Stimulated activated CD4-positive, alpha-beta T cell treated with anti-CD3 and anti-CD28 coated beads, Interleukin-1b, Interleukin-23, amount 100 ng/mL, for 24 hours (primary cell): ENCODE data around the gene KLHL17.

Experiments used
- DNase-seq, 4 experiments: peaks; one replicate each; pipeline ENCODE4 v3.0.0-alpha.2; 2020; ENCODE audit warnings: low read depth in 4 of 4, low spot score in 1 of 4

Gene KLHL17

GRCh38 chr1:950268-950667 is 10.1 kb upstream of the KLHL17 start:
- no peak for DNase-seq

- no peak for DNase-seq
Measured at GRCh38 chr1:950881-951280, 9.5 kb upstream of the KLHL17 start.

GRCh38 chr1:951364-951763 is 9.0 kb upstream of the KLHL17 start:
- DNase-seq: no peak

- no peak for DNase-seq
Measured at GRCh38 chr1:952201-952600, 8.2 kb upstream of the KLHL17 start.

- no peak for DNase-seq
Measured at GRCh38 chr1:952603-953002, 7.8 kb upstream of the KLHL17 start.

DNA sequence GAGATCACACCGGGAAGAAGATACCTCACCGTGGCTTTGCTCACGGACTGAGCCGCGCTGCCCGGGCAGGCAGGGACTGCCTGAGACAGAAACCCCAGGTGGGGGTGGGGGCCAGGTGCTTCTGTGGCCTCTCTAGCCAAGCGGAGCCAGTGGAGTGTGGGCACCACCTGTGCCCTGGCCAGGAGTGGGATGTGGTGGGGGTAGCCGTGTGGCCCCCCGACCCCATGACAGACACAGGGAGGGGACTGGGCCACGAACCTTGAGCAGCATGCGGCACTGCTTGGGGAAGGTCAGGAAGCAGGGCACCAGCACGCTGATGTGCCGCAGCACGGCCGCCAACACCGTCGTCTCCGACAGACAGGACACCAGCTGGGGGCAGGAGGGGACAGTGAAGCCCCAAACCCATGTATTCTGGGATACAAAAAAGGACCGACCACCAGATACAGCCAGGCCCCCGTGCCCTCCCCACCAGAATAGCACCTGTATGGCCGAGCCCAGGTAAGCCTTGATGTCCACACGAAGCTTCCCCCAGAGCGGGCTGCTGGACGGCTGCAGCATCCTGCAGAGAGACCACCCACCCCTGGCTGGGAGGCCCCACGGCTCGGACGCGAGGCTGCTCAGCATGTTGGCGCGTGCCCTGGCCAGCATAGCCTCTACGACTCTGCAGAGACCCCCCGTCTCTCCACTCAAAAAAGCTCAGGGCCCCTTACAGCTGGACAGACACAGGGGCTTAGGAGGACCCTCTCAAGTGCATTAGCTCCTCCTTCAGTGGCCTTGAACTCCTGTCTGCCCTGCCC is 6.7 kb upstream of the KLHL17 start:
- DNase-seq: no peak

DNA sequence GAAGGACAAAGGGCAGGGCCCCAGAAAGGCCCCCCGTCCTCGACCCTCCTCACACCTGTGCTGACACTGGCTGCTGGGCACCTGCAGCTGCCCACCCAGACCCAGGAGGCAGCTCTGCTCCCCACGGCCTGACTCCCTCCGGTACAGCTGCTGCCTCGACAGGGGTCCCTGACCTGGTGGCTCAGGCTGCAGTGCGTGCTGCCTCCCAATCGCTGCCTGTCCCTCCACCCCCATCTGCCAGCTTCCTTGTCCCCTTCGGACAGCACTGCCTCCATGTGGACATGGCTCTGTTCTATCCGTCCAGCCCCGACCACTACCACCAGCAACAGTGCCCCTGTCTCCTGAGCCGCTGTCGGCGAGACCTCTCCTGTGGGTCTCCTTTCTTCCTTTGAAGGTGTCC is 5.5 kb upstream of the KLHL17 start:
- DNase-seq: no peak

- DNase-seq: no peak
Measured at GRCh38 chr1:955474-955873, 4.9 kb upstream of the KLHL17 start.

DNA sequence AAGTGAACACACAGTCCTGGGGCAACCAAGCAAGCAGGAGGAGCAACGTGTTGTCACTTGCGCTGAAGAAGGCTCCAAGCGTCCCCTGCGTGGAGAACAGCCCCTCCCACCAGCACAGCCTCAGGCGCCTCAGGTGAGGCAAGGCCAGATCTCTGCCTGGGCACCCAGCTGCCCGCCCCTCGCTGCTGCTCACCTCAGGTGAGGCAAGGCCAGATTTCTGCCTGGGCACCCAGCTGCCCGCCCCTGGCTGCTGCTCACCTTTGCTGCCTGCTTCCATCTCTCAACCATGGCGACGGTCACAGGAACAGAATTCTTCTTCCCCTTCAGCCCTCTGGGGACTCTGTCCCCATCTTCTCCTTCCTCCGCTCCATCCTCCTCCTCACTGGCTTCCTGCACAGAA is 3.7 kb upstream of the KLHL17 start:
- DNase-seq: no peak

- DNase-seq: peak; percentile 94 to 99 (median 96)
Measured at GRCh38 chr1:958823-959730, 1.3 kb upstream of the KLHL17 start, which contains the start of gene NOC2L. Gene NOC2L (minus strand): TSS chr1:959256. CDS start chr1:959240, 16 bp downstream.

GRCh38 chr1:959731-960362 is 537 bp upstream of the KLHL17 start:
- DNase-seq: no peak

- no peak for DNase-seq
Measured at GRCh38 chr1:961132-961669, 817 bp downstream of the KLHL17 start.

DNA sequence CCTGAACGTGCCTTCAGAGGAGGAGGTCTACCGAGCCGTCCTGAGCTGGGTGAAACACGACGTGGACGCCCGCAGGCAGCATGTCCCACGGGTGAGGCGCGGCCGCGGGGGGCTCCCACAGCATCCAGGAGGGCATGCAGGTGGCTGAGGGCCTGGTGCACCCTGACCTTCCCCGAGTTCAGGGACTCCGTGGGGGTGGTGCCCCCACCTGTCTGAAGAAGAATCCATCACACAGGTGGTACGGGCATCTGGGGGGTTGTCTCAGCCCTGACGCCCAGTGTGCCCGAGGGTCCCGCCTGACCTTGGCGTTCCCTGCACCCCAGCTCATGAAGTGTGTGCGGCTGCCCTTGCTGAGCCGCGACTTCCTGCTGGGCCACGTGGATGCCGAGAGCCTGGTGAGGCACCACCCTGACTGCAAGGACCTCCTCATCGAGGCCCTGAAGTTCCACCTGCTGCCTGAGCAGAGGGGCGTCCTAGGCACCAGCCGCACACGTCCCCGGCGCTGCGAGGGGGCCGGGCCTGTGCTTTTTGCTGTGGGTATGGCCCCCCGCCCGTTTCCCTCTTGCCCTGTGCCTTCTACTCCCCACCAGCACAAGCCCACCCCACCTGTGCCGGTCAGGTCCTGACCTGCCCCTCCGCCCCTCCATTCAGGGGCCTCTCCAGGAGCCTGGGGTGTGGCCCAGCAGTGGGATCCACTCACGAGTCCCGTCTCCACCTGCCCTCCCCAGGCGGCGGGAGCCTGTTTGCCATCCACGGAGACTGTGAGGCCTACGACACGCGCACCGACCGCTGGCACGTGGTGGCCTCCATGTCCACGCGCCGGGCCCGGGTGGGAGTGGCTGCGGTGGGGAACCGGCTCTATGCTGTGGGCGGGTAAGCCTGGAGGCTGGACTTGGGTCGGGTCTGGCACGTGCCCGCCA is 2.3 kb downstream of the KLHL17 start:
- no peak for DNase-seq

- DNase-seq: no peak
Measured at GRCh38 chr1:963301-963651, 2.9 kb downstream of the KLHL17 start.

DNA sequence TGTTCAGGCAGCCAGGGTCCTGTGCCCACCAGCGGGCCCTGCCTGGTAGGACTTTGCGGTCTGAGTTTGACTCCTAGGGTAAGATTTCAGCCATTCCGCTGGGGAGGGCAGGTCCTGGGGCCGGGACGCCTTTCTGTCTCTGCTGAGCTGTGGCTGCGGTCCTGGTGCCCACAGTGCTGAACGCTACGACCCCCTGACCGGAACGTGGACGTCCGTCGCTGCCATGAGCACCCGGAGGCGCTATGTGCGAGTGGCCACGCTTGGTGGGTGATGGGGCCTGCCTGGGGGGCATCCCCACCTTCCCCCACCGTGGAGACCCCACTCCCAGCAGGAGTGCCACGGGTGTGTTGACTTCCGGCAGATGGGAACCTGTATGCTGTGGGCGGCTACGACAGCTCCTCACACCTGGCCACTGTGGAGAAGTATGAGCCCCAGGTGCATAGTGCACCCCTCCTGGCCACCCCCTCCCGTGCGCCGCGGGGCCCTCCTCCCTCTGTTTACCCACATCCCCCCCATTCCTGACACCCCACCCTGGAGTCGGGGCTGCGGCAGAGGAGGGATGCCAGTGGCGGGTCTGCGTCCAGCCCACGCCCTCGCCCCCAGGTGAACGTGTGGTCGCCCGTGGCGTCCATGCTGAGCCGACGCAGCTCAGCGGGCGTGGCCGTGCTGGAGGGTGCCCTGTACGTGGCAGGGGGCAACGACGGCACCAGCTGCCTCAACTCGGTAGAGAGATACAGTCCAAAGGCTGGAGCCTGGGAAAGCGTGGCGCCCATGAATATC is 3.6 kb downstream of the KLHL17 start:
- no peak for DNase-seq

DNA sequence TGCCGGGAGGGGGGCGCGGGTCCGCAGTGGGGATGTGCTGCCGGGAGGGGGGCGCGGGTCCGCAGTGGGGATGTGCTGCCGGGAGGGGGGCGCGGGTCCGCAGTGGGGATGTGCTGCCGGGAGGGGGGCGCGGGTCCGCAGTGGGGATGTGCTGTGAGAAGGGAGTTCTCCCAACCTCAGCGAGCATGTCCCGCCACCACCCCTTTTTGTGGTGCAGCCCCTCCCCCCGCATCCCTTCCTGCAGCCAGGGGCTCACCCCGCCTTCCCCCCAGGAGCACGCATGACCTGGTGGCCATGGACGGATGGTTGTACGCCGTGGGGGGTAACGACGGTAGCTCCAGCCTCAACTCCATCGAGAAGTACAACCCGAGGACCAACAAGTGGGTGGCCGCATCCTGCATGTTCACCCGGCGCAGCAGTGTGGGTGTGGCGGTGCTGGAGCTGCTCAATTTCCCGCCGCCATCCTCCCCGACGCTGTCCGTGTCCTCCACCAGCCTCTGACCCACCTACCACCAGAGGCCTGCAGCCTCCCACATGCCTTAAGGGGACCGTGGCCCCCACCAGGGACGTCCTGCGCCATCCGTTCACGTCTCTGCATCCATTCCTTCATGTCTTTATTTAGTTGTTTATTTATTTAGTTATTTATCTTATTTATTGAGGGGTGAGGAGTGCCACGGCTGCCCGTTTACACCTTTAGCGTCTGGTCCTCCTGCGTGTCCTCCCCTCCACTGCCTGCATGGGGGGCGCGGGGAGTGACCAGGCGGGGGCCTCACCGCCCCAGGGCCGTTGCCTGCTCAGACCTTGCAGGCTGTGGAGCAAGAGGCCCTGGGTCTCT is 4.5 kb downstream of the KLHL17 start:
- DNase-seq: no peak

- no peak for DNase-seq
Measured at GRCh38 chr1:965526-966134, 5.2 kb downstream of the KLHL17 start.

GRCh38 chr1:966135-966703 is 5.8 kb downstream of the KLHL17 start, which contains the start of gene PLEKHN1:
Gene PLEKHN1 (plus strand): TSS chr1:966482. CDS start chr1:966532, 50 bp downstream.
- DNase-seq: no peak
